GM15510 (cell line): ENCODE data around the gene FCN2.

Source experiments
- POLR2A ChIP-seq: IDR thresholded peaks from 3 replicates; pipeline ENCODE4 v1.6.1; 2011; ENCODE audit warnings: borderline replicate concordance; ENCODE audit not compliant: insufficient read length; ENCODE audit errors: extremely low read depth

Gene FCN2

GRCh38 chr9:134858051-134858841 lies 22.4 kb upstream of the FCN2 start:
- TF ChIP-seq POLR2A, result no peak

- TF ChIP-seq POLR2A, result no peak
These were observed 20.1 kb upstream of the FCN2 start for GRCh38 chr9:134860510-134860909.

DNA sequence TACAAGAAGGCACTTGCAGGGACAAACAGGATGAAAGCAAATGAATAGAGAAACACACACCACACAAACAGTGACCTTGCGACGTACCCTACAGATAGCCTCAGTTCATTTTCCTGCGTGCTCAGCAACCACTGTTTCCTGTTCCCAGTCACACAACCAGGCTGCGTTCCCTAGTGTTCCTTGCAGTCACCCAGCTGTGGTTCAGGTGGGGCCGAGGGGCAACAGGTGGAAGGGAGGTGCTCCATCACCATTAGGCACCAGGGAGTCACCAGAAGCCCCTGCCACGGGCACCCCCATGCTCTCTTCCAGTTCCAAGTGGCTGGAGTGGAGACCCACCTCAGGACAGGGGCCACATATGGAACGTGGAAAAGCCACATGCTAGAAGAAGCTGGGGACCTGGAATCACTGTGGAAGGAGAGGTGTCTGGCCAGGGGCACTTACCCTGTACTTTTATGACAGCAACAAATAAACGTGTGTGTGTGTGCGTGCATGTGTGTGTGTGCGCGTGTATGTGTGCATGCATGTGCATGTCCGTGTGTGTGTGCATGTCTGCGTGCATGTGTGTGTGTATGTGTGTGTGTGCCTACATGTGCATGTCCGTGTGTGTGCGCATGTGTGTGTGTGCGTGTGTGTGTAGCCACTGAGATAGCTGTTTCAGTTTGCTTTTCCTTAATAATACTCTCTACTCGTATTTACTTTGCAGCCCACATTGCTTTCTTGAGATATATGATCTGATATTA lies 18.8 kb upstream of the FCN2 start:
- TF ChIP-seq POLR2A, result no peak

DNA sequence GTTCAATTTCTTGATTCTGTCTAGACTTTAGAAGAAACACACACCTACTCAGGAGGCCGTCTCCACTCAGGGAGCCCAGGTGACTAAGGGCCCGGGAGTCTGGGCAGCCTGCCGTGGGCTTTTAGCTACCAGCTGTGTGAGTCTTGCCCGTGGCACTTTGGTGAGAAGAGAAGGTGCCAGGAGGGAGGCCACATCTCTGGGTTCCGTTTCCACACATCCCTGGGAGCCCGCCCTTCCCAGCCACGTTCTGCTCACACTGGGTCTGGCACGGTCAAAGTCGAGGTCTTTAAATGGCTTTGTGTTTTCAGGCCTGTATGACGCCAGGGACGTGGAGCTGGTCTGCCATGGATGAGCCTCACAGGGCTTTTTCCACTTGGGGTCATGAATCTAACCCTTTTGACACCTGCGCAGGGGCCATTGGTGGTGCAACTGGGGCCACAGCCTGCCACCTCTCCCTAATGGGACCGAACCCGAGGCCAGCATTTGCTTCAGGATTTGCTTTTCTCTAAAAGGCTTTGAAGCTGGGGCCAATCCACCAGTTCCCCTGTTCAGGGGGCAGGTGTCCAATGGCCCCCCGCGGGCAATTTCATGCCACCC lies 17.2 kb upstream of the FCN2 start:
- TF ChIP-seq POLR2A, result no peak

- no peak for TF ChIP-seq POLR2A
These were observed 16.4 kb upstream of the FCN2 start for GRCh38 chr9:134863941-134864820.

GRCh38 chr9:134864821-134865190 lies 15.8 kb upstream of the FCN2 start:
- TF ChIP-seq POLR2A, result no peak

DNA sequence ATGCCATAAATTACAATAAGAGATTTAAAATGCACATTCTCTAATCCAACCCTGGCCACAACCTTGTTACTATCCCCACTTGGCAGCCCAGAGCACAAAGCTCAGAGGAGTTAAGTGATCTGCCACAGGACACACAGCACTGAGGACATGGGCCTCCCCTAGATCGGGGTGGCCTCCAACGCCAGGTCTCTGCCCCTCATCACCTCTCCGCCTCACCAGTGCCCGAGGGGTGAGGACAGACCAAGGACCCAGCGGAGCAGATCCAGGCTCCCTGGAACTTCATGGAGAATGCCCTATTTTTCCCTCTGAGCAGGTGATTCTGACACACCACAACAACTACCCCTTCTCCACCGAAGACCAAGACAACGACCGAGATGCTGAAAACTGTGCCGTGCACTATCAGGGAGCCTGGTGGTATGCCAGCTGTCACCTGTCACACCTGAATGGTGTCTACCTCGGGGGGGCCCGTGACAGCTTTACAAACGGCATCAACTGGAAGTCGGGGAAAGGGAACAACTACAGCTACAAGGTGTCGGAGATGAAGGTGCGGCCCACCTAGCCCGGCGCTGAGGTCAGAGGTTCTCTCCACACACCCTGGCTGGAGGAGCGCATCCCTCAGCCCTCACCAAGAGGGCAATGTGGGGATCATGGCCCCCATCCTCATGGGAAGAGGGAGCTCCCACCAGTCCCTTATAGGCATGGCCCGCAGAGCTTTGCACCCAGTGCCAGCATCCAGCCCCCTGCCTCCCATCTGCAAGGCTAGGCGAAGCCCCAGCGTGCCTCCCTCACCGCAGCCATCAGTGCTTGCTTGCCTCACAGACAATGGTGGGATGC lies 12.5 kb upstream of the FCN2 start:
- TF ChIP-seq POLR2A, result no peak

DNA sequence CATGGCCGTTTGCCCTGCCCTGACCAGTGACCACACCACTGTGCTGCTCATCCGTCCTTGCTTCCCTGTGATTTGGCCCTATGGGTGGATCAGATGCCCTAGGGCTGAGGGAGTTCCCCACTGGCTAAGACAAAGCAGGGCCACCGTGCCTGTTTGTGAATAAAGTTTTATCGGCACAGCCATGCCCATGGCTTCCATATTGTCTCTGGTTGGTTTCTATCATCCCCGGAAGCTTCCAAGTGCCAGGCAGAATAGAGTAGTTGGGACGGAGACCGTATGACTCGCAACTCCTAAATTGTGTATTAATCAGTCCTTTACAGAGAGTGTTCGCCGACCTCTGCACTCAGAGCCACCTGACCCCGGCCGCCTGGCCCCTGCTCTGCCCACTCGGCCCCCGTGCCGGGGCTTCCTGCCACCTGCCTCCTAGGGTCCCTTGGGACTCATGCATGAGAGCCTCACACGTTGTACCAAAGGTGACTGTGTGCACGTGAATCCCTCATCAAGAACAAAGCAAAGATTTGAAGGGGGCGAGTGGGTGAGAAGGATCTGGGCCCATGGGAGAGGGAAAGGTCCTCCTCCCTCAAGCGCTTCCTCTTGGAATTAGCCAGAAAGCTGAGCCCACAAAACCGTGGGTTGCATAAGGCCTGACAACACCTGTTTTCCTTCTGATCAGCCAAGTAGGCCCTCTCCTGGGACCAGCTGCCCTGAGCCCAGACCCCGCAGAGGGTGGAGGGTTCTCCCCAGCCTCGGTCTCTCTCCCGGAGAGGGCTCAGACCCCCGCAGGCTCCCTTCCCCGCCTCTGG lies 11.7 kb upstream of the FCN2 start:
- no peak for TF ChIP-seq POLR2A

DNA sequence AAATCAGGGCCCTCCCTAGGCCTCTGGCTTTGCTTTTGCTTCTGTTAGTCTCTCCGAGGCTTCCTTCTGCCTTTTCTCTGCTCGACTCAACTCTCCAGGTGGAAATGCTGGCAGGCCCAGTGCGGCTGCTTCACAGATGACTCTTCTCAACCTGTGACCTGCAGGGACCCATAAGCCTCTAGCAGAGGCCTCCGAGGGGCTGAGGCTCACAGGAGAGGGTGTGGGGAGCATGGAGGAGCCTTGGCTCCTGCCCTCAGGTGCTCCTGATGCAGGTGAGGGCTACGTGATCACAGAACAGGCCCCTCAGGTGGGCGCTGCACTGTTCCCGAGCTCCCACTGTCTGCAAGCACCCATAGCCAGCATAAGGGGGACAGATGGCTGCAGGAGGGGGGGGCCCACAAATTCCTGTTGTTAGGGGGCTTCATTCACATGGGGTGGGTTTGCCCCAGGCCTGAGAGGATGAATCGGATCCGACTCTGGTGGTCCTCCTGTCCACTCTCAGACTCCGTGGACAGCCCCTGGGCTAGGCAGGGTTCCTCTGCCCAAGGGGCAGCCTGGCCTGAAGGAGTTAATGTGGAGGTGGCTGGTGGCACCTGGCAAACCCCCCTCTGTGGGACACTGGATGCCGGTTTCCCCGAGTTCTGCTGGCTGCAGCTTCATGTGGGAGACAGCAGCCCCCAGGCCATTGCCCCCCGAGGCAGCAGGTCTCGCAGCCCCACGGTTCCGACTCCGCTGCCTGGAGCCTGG lies 10.9 kb upstream of the FCN2 start:
- no peak for TF ChIP-seq POLR2A

- TF ChIP-seq POLR2A, result no peak
These were observed 10.3 kb upstream of the FCN2 start for GRCh38 chr9:134870301-134870694.

DNA sequence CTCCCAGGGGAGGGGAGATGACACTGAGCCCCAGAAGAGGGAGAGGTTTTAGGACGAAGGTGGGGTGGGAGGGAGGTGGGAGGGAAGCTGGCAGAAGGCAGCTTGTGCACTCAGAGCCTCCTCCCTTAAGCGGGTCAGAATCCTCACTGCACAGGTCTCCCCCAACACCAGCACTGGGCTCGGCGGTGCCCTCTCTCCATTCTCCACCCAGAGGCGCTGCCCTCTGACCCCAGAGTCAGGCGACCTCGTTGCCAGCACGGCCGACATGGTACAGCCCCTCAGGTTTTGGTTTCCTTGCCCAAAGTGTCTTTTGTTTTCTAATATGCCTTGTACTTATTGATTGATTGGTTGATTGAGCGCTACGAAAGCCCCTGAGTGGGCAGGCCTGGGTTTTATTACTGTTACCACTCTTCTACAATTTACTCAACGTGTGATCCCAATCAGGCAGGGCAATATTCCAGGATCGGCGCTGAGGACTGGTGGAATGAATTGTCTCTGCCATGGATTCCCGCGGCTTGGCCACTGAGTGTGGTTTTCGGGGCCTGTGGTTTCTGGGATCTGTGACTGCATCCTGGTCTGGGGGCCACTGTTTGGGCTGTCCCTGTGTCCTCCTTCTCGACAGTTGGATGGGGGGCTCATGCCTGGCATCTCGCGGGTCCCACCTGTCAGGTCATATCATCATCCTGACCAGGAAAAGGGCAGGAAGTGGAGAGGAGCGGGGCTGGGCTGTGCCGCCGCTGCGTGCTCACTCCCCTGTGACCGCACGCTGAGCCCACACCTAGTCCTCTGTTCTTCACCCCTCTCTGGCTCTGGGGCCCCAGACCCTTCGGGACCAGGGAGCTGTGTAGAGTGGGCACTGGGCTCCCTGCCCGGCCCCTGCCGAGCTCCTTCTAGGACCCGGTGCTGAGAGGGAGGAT lies 9.6 kb upstream of the FCN2 start:
- TF ChIP-seq POLR2A, result no peak
